Stimulated activated CD8-positive, alpha-beta memory T cell treated with anti-CD3 and anti-CD28 coated beads, Interleukin-15, amount 100 ng/mL, for 4 hours (primary cell): ENCODE results near the gene CCDC86.

ENCODE experiments used
- DNase-seq, 2 donors: peaks; one replicate each; pipeline ENCODE4 v3.0.0-alpha.2; 2020; ENCODE audit warnings: low read depth in 2 of 2

The CCDC86 gene

GRCh38 chr11:60831143-60831500 is 10.8 kb upstream of the CCDC86 start:
- peak; percentile 50 to 59 for DNase-seq

GRCh38 chr11:60831501-60832079 is 10.3 kb upstream of the CCDC86 start:
- DNase-seq, result no peak

GRCh38 chr11:60834742-60835533 is 7.0 kb upstream of the CCDC86 start:
- no peak for DNase-seq

GRCh38 chr11:60835534-60835846 is 6.4 kb upstream of the CCDC86 start:
- no peak for DNase-seq

- no peak for DNase-seq
Observed at GRCh38 chr11:60836866-60837515, 4.9 kb upstream of the CCDC86 start.

- DNase-seq, result no peak
Observed at GRCh38 chr11:60838132-60838531, 3.8 kb upstream of the CCDC86 start.

GRCh38 chr11:60840470-60841430 is 1.2 kb upstream of the CCDC86 start:
- DNase-seq, result no peak

GRCh38 chr11:60842668-60843600 is 1.0 kb downstream of the CCDC86 start:
- DNase-seq, result no peak

GRCh38 chr11:60844045-60844869 is 2.3 kb downstream of the CCDC86 start:
- DNase-seq, result no peak

GRCh38 chr11:60844870-60845221 is 2.9 kb downstream of the CCDC86 start:
- no peak for DNase-seq

GRCh38 chr11:60845338-60845737 is 3.4 kb downstream of the CCDC86 start:
- DNase-seq, result no peak

- DNase-seq, result no peak
Observed at GRCh38 chr11:60847281-60847680, 5.4 kb downstream of the CCDC86 start.

GRCh38 chr11:60847896-60848295 is 6.0 kb downstream of the CCDC86 start:
- DNase-seq, result no peak

GRCh38 chr11:60848714-60849151 is 6.8 kb downstream of the CCDC86 start:
- no peak for DNase-seq

GRCh38 chr11:60849641-60850520 is 8.0 kb downstream of the CCDC86 start:
- no peak for DNase-seq

GRCh38 chr11:60851327-60852104 is 9.6 kb downstream of the CCDC86 start:
- no peak for DNase-seq

GRCh38 chr11:60852117-60852981 is 10.4 kb downstream of the CCDC86 start:
- DNase-seq, result no peak
